Naive thymus-derived CD4-positive, alpha-beta T cell (primary cell): ENCODE data around the gene SCAP. TPM values are rescaled to one million over a fixed set of nuclear protein-coding genes. Genes with fewer than 3 reads are reported as not detected.

Experiments
- ATAC-seq: fragments of 150-1000 bp; cut with Tn5 transposase; 2 replicates; pipeline ENCODE4 v1.10.0; 2021; ENCODE audit warnings: mild to moderate bottlenecking, moderate library complexity
- CTCF ChIA-PET: fragments of 350-600 bp; sonication (Branson Sonifier 250); formaldehyde crosslinking; loops from one replicate; lab custom pipeline; 2021; ENCODE audit warnings: antibody characterized with exemption; lab: Charles Lee
- POLR2A ChIA-PET: fragments of 350-600 bp; sonication (Branson Sonifier 250); formaldehyde crosslinking; loops from one replicate; lab custom pipeline; 2021; ENCODE audit warnings: antibody characterized with exemption, inconsistent platforms; lab: Charles Lee
- DNase-seq, 9 donors: peaks; one replicate each; pipeline versions ENCODE4 v3.0.0 to v3.0.0-alpha.2; 2020 to 2022; ENCODE audit warnings: mixed read lengths in 1 of 9
- H3K27ac ChIP-seq: one replicate; pipeline ENCODE4 v1.7.0; 2013; ENCODE audit warnings: mild to moderate bottlenecking, low read depth, low read length, moderate library complexity
- H3K27me3 ChIP-seq, 2 donors: one replicate each; pipeline ENCODE4 v1.7.0; 2013; ENCODE audit warnings: low read length in 2 of 2, mild to moderate bottlenecking in 2 of 2, moderate library complexity in 2 of 2; ENCODE audit not compliant: control insufficient read depth in 2 of 2, insufficient read depth in 2 of 2
- H3K36me3 ChIP-seq, 3 experiments: 1 replicate in 2 of 3; 2 replicates in 1 of 3; pipeline ENCODE4 v1.7.0; 2013; ENCODE audit warnings: low read length in 3 of 3, mild to moderate bottlenecking in 3 of 3, moderate library complexity in 1 of 3; ENCODE audit not compliant: insufficient read depth in 3 of 3, control insufficient read depth in 2 of 3
- H3K4me1 ChIP-seq, 2 donors: one replicate each; pipeline ENCODE4 v1.7.0; 2013; ENCODE audit warnings: low read length in 2 of 2, mild to moderate bottlenecking in 2 of 2, moderate library complexity in 1 of 2; ENCODE audit not compliant: control insufficient read depth in 2 of 2, insufficient read depth in 2 of 2
- H3K4me3 ChIP-seq: 2 replicates; pipeline ENCODE4 v1.7.0; 2013; ENCODE audit warnings: mild to moderate bottlenecking, low read length
- H3K9me3 ChIP-seq, 3 experiments: 1 replicate in 2 of 3; 2 replicates in 1 of 3; pipeline ENCODE4 v1.7.0; 2013; ENCODE audit warnings: low read length in 3 of 3; ENCODE audit not compliant: control insufficient read depth in 2 of 3
- H3K27ac Mint-ChIP-seq, 9 donors: one replicate each; pipeline ENCODE4 v1.8.0; 2020 to 2022; ENCODE audit warnings: mixed read lengths in 9 of 9, mild to moderate bottlenecking in 8 of 9, moderate library complexity in 5 of 9, inconsistent platforms in 2 of 9
- H3K27me3 Mint-ChIP-seq, 5 donors: one replicate each; pipeline ENCODE4 v1.8.0; 2021 to 2022; ENCODE audit warnings: mixed read lengths in 5 of 5, mild to moderate bottlenecking in 1 of 5
- H3K36me3 Mint-ChIP-seq, 5 donors: one replicate each; pipeline ENCODE4 v1.8.0; 2020 to 2022; ENCODE audit warnings: mixed read lengths in 5 of 5, mild to moderate bottlenecking in 3 of 5, inconsistent platforms in 1 of 5
- H3K4me1 Mint-ChIP-seq, 7 donors: one replicate each; pipeline ENCODE4 v1.8.0; 2020 to 2022; ENCODE audit warnings: mixed read lengths in 7 of 7, mild to moderate bottlenecking in 3 of 7, inconsistent platforms in 1 of 7
- H3K4me3 Mint-ChIP-seq, 10 donors: one replicate each; pipeline ENCODE4 v1.8.0; 2020 to 2022; ENCODE audit warnings: mild to moderate bottlenecking in 10 of 10, mixed read lengths in 10 of 10, moderate library complexity in 6 of 10, inconsistent platforms in 2 of 10
- H3K9me3 Mint-ChIP-seq, 11 donors: one replicate each; pipeline ENCODE4 v1.8.0; 2020 to 2022; ENCODE audit warnings: mixed read lengths in 11 of 11, mild to moderate bottlenecking in 4 of 11, inconsistent platforms in 1 of 11, moderate library complexity in 1 of 11
- intact Hi-C, 2 donors: fragments of 100-400 bp; cut with micrococcal nuclease; formaldehyde crosslinking; loops; one replicate each; pipeline ENCODE4 v1.15.1; 2023
- polyA plus RNA-seq, 2 donors: library from polyadenylated mRNA; unstranded; fragments of 300-500 nt; fragmentation: Illumina TruSeq; gene quantifications; one replicate each; pipeline ENCODE4 v1.2.3, GENCODE V29; 2021
- total RNA-seq, 6 experiments: library from RNA in 5 of 6; stranded (reverse) in 5 of 6; gene quantifications; 1 replicate in 5 of 6; 2 replicates in 1 of 6; pipeline ENCODE4 v1.2.3 and lab custom pipeline; 2021 to 2026

SCAP gene
- total RNA-seq = 10 to 100 TPM; 80.6 to 95.4 (median 92.9) TPM
- polyA plus RNA-seq = 10 to 100 TPM; 34.5 to 70.6 TPM
- 96.1 reads per million, percentile 84 among the genes with 10 or more reads in this experiment for total RNA-seq (lab: John Stamatoyannopoulos, UW)

- Mint-ChIP-seq H3K36me3 (peaks cover 0 to 6% (median 0%) of the 10 kb centered on the region in 5 donors), H3K27me3 (no peaks in the 10 kb centered on the region), H3K27ac (peak within 1 kb of the TSS; percentile 86 to 96 (median 93)), H3K4me1 (peaks cover 20 to 54% (median 36%) of the 10 kb centered on the region in 7 donors), H3K4me3 (peak within 1 kb of the TSS; percentile 89 to 98 (median 93)), H3K9me3 (no peaks in the 10 kb centered on the region)
- ChIA-PET POLR2A (interaction anchor here (0.7 to 2.9 kb wide), 9 partner anchors 9 to 1953 kb away, joined by 3 to 21 read pairs (median 3); partner anchors contain the start of genes ELP6, NICN1 and SMARCC1), CTCF (interaction anchor here (0.6 to 3.6 kb wide), 4 partner anchors 36 to 1080 kb away, joined by 3 to 38 read pairs (median 3); no protein-coding TSS in a partner anchor)
- ATAC-seq = peak; percentile 97
- Histone ChIP-seq H3K4me1 (peaks cover 19 to 20% of the 10 kb centered on the region in 2 donors), H3K9me3 (no peaks in the 10 kb centered on the region), H3K36me3 (no peaks in the 10 kb centered on the region), H3K4me3 (peak within 1 kb of the TSS; percentile 69), H3K27ac (peak within 1 kb of the TSS; percentile 90), H3K27me3 (no peaks in the 10 kb centered on the region)
- intact Hi-C loops = loop anchor here (1.0 to 10.0 kb wide), 16 partner anchors 9 to 768 kb away; partner anchors contain the start of genes ELP6 (in 2 of the 2), SETD2 (in 2 of the 2), SMARCC1 (in 2 of the 2) and CDC25A (in 1 of the 2)
- peak; percentile 93 to 99 (median 95) for DNase-seq
Observed at GRCh38 chr3:47475570-47476329, at the start of gene SCAP. Gene SCAP (minus strand): TSS chr3:47475941. CDS start chr3:47442993, 32,948 bp downstream.

GRCh38 chr3:47523310-47524073 is 47.8 kb upstream of the SCAP start:
- intact Hi-C loops = loop anchor here (2.0 to 10.0 kb wide), 2 partner anchors 467 to 631 kb away; no protein-coding TSS in a partner anchor
- no peaks in the 10 kb centered on the region for H3K4me1 ChIP-seq
- peaks cover 0 to 5% (median 0%) of the 10 kb centered on the region in 5 donors for H3K27me3 Mint-ChIP-seq
- ChIA-PET POLR2A (no interaction called here), CTCF (interaction anchor here (0.6 to 4.4 kb wide), 4 partner anchors 10 to 277 kb away, joined by 4 to 36 read pairs (median 4); partner anchors contain the start of gene ELP6)
- no peak overlapping the region for H3K4me3 ChIP-seq
- no peaks in the 10 kb centered on the region for H3K9me3 ChIP-seq
- no peak overlapping the region for H3K27ac ChIP-seq
- H3K36me3 Mint-ChIP-seq = peaks cover 0 to 6% (median 0%) of the 10 kb centered on the region in 5 donors
- H3K4me1 Mint-ChIP-seq = peaks cover 0 to 11% (median 0%) of the 10 kb centered on the region in 7 donors
- no peak overlapping the region for H3K27ac Mint-ChIP-seq
- H3K9me3 Mint-ChIP-seq = peaks cover 3 to 9% (median 5%) of the 10 kb centered on the region in 11 donors
- no peak overlapping the region for H3K4me3 Mint-ChIP-seq
- H3K36me3 ChIP-seq = no peaks in the 10 kb centered on the region
- no peak for DNase-seq
- H3K27me3 ChIP-seq = no peaks in the 10 kb centered on the region
- ATAC-seq = no peak

DNA sequence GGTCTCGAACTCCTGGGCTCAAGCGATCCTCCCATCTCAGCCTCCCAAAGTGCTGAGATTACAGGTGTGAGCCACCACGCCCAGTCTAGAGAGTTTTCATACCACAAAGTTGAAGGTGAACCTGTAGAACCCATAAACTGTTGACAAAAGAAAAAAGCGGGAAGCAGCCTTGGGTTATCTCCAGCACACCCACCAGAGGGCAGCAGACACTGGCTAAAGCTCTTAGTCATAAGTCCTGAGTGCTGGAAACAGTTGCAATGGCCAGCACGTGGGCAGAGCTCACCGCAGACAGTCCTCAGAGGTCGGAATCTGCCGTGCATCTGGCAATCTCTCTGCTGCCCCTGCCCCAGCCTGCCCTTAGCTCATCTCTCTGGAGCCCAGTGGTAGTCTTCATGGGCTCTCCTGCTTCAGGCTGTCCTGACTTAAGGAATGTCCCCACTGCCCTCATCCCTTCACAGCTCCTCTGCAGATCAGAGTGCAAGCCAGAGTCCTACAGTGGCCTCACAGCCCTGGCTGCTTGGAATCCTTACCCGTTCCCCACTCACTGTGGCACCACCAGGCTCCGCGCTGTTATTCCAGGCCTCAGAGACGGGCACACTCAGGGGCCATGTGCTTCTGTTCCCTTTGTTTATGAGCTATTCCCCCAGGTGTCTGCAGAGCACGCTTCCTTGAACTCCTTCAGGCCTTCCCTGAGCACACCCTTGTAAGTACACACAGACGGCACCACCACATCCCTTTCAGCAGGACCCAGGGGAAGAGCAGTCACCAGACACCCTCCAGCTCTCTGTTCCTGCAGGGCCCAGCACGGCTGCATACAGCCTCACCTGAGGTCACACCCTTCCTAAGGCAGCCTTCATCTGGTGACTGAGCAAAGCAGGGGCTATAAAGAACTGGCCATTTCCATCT is 46.6 kb upstream of the SCAP start:
- Histone ChIP-seq H3K27me3 (no peaks in the 10 kb centered on the region), H3K36me3 (no peaks in the 10 kb centered on the region), H3K4me3 (no peak overlapping the region), H3K27ac (no peak overlapping the region), H3K9me3 (no peaks in the 10 kb centered on the region), H3K4me1 (no peaks in the 10 kb centered on the region)
- H3K4me3 Mint-ChIP-seq = no peak overlapping the region
- peaks cover 0 to 4% (median 0%) of the 10 kb centered on the region in 11 donors for H3K9me3 Mint-ChIP-seq
- CTCF ChIA-PET = interaction anchor here (0.5 to 4.4 kb wide), 19 partner anchors 9 to 1963 kb away, joined by 3 to 36 read pairs (median 4); partner anchors contain the start of genes DHX30, ELP6 and SMARCC1
- DNase-seq (peak; percentile 36 to 75 (median 60)), ATAC-seq (peak; percentile 97)
- H3K4me1 Mint-ChIP-seq = peaks cover 0 to 11% (median 0%) of the 10 kb centered on the region in 7 donors
- H3K36me3 Mint-ChIP-seq = no peaks in the 10 kb centered on the region
- POLR2A ChIA-PET = interaction anchor here (0.7 to 1.5 kb wide), 5 partner anchors 103 to 303 kb away, joined by 3 to 7 read pairs (median 4); no protein-coding TSS in a partner anchor
- H3K27ac Mint-ChIP-seq = peak overlapping the region in 2 of 9 donors; percentile 15 to 67
- H3K27me3 Mint-ChIP-seq = peaks cover 0 to 8% (median 0%) of the 10 kb centered on the region in 5 donors
- intact Hi-C loops = loop anchor here (1.0 to 10.0 kb wide), 5 partner anchors 267 to 632 kb away; no protein-coding TSS in a partner anchor

GRCh38 chr3:47520756-47521155 is 45.0 kb upstream of the SCAP start:
- Mint-ChIP-seq H3K4me1 (peaks cover 0 to 11% (median 0%) of the 10 kb centered on the region in 7 donors), H3K27me3 (peaks cover 0 to 9% (median 0%) of the 10 kb centered on the region in 5 donors), H3K36me3 (no peaks in the 10 kb centered on the region), H3K4me3 (no peak overlapping the region), H3K27ac (no peak overlapping the region), H3K9me3 (peaks cover 0 to 1% (median 0%) of the 10 kb centered on the region in 11 donors)
- Histone ChIP-seq H3K9me3 (no peaks in the 10 kb centered on the region), H3K4me3 (no peak overlapping the region), H3K4me1 (no peaks in the 10 kb centered on the region), H3K27ac (no peak overlapping the region), H3K27me3 (no peaks in the 10 kb centered on the region), H3K36me3 (no peaks in the 10 kb centered on the region)
- ChIA-PET CTCF (interaction anchor here (0.6 to 4.4 kb wide), 5 partner anchors 8 to 305 kb away, joined by 4 to 36 read pairs (median 5); no protein-coding TSS in a partner anchor), POLR2A (interaction anchor here (0.6 to 0.7 kb wide), 2 partner anchors 9 to 71 kb away, joined by 3 read pairs; no protein-coding TSS in a partner anchor)
- DNase-seq (no peak), ATAC-seq (no peak)
- intact Hi-C loops = loop anchor here (10.0 kb wide), 1 partner anchor 634 kb away; no protein-coding TSS in a partner anchor

DNA sequence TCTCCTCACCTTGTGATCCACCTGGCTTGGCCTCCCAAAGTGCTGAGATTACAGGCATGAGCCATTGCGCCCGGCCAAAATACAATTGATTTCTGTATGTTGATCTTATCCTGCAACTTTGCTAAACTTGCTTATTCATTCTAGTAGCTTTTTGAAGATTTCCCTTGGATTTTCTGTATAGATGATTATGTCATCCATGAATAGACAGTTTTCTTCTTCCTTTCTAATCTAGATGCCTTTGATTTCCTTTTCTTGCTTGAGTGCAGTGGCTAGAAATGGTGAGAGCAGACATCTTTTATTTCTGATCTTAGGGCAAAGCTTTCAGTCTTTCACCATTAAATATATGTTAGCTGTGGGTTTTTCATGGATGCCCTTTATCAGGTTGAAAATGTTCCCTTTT is 42.2 kb upstream of the SCAP start:
- Mint-ChIP-seq H3K4me3 (no peak overlapping the region), H3K4me1 (peaks cover 5 to 15% (median 10%) of the 10 kb centered on the region in 7 donors), H3K27ac (no peak overlapping the region), H3K36me3 (no peaks in the 10 kb centered on the region), H3K9me3 (peaks cover 0 to 5% (median 0%) of the 10 kb centered on the region in 11 donors), H3K27me3 (peaks cover 0 to 8% (median 0%) of the 10 kb centered on the region in 5 donors)
- ChIA-PET POLR2A (no interaction called here), CTCF (interaction anchor here (0.7 to 0.8 kb wide), 2 partner anchors 94 to 97 kb away, joined by 4 to 5 read pairs; no protein-coding TSS in a partner anchor)
- H3K27me3 ChIP-seq = no peaks in the 10 kb centered on the region
- H3K4me3 ChIP-seq = no peak overlapping the region
- DNase-seq = no peak
- H3K27ac ChIP-seq = no peak overlapping the region
- intact Hi-C loops = loop anchor here in 1 of 2 donors (10.0 kb wide), 1 partner anchor 1037 kb away; the partner anchor contains the start of gene PFKFB4
- no peaks in the 10 kb centered on the region for H3K4me1 ChIP-seq
- no peak for ATAC-seq
- peaks cover 0 to 7% (median 0%) of the 10 kb centered on the region in 3 experiments for H3K36me3 ChIP-seq
- H3K9me3 ChIP-seq = no peaks in the 10 kb centered on the region
